ENCODE results near the gene TMIGD3.
"Not testable (repeated sequence)": the region's sequence is repeated elsewhere in the genome, so short reads cannot be mapped to it uniquely, and the experiment has no call there.

TMIGD3 gene

GRCh38 chr1:111503585-111504060 is at the start of gene TMIGD3, which contains the start of gene ADORA3:
Gene TMIGD3 (minus strand): TSS chr1:111503633. CDS start chr1:111503354, 279 bp downstream.
Gene ADORA3 (minus strand): TSS chr1:111503633. CDS start chr1:111503354, 279 bp downstream.
- no peak for DNase-seq

GRCh38 chr1:111553196-111553595 is 49.8 kb upstream of the TMIGD3 start:
- peak; percentile 76 for DNase-seq

- no peak for DNase-seq
Measured at GRCh38 chr1:111552587-111552986, 49.2 kb upstream of the TMIGD3 start.

- no peak for DNase-seq
Measured at GRCh38 chr1:111551623-111552411, 48.4 kb upstream of the TMIGD3 start.

GRCh38 chr1:111547786-111548185 is 44.4 kb upstream of the TMIGD3 start:
- DNase-seq, result not testable (repeated sequence)

- DNase-seq, result no peak
Measured at GRCh38 chr1:111542187-111542586, 38.8 kb upstream of the TMIGD3 start.

- DNase-seq, result peak; percentile 87
Measured at GRCh38 chr1:111541721-111542120, 38.3 kb upstream of the TMIGD3 start.

- DNase-seq, result no peak
Measured at GRCh38 chr1:111540928-111541327, 37.5 kb upstream of the TMIGD3 start.

- DNase-seq, result no peak
Measured at GRCh38 chr1:111538343-111539025, 35.1 kb upstream of the TMIGD3 start.

GRCh38 chr1:111535256-111536191 is 32.1 kb upstream of the TMIGD3 start:
- DNase-seq, result no peak

GRCh38 chr1:111520053-111520452 is 16.6 kb upstream of the TMIGD3 start:
- no peak for DNase-seq

- no peak for DNase-seq
Measured at GRCh38 chr1:111517469-111518225, 14.2 kb upstream of the TMIGD3 start.

GRCh38 chr1:111516005-111516535 is 12.6 kb upstream of the TMIGD3 start:
- DNase-seq, result no peak

GRCh38 chr1:111515291-111516004 is 12.0 kb upstream of the TMIGD3 start:
- DNase-seq, result no peak

- DNase-seq, result no peak
Measured at GRCh38 chr1:111513410-111514020, 10.1 kb upstream of the TMIGD3 start.

- DNase-seq, result no peak
Measured at GRCh38 chr1:111512931-111513330, 9.5 kb upstream of the TMIGD3 start.

GRCh38 chr1:111512132-111512889 is 8.9 kb upstream of the TMIGD3 start:
- DNase-seq, result no peak

GRCh38 chr1:111511370-111511769 is 7.9 kb upstream of the TMIGD3 start:
- no peak for DNase-seq

- no peak for DNase-seq
Measured at GRCh38 chr1:111509997-111510375, 6.6 kb upstream of the TMIGD3 start.

All from kidney glomerular epithelial cell (primary cell).